Measurements from ENCODE around the gene MAD2L1.

DNA sequence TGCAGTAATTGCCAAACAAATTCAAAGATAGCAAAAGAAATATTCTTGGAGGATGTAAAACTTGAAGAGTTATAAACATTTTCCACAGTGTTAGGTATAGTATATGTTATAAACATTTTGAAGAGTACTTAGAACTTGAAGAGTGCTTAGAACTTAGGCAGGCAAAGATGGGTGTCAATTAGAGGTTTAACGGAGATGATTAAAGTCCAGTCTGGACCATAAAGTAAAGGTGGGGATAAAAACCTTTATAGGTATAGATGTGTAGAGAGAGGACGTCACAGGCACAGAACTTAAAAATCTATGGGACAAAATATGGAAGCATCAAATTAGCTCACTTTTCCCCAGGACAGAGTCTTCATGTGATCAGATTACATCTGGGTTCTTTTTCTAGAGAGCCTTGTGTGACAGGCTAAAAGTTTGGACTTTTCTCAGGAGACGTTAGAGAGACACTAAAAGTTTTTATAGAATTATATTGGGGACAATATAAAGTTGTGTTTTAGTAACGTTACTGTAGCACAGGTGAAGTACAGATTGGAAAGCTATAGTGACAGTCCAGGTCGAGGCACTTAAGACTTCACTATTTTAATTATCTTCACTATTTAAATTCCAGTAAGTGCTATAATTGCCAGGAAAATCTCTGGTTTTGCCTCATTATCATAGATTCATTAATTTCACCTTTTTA is 13.3 kb upstream of the MAD2L1 start:
- TF ChIP-seq POLR2A (IDR thresholded peaks at IDR 0.05), result no peak
- TF ChIP-seq, protein P1, sequence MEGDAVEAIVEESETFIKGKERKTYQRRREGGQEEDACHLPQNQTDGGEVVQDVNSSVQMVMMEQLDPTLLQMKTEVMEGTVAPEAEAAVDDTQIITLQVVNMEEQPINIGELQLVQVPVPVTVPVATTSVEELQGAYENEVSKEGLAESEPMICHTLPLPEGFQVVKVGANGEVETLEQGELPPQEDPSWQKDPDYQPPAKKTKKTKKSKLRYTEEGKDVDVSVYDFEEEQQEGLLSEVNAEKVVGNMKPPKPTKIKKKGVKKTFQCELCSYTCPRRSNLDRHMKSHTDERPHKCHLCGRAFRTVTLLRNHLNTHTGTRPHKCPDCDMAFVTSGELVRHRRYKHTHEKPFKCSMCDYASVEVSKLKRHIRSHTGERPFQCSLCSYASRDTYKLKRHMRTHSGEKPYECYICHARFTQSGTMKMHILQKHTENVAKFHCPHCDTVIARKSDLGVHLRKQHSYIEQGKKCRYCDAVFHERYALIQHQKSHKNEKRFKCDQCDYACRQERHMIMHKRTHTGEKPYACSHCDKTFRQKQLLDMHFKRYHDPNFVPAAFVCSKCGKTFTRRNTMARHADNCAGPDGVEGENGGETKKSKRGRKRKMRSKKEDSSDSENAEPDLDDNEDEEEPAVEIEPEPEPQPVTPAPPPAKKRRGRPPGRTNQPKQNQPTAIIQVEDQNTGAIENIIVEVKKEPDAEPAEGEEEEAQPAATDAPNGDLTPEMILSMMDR (IDR thresholded peaks at IDR 0.05), result no peak

Data from testis (tissue), 2 donors.